ENCODE results near the gene EIF5A. TPM values are rescaled to one million over a fixed set of nuclear protein-coding genes. Genes with fewer than 3 reads are reported as not detected.
A peak's percentile ranks its signal among the peaks of the same experiment; 100 is the strongest.

EIF5A gene
- total RNA-seq, 1 experiment from 2014 or later = 1,139 TPM

DNA sequence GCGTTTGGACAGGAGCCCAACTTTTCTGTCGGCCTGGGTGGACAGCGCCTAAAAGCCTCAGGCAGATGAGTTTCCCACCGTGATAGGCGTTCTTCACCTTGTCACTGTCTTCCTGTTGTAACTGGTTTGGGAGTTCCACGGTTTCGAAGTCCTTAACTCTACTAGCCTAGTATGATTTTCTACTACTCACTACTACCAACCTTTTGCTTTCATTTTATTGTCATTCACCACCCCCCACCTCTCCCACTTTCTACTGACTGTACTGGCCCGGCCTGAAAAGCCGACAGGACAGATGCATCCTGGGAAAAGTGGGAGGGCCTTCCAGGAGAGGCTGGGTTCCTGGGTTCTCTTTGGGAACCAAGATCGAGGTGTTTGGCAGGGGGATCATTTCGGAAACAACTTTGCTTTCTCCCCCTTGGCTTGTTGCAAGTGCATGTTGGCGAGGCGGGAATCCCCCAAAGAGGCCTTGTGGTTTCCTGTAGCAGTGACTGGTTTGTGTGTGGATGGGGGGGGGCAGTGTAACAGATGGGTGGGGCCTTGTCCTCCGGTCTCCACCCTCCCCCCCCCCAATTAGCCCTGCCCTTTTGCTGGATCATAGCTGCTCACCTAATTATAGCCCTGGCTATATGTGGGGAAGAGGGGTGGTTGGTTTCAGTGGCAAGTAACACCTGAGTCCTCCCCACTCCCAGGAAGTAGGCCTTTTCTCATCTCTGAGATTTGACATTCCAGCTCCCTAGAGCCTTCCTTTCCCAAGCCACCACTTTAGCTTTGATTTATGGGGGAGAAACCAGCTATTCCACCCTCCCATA is 1.4 kb downstream of the EIF5A start:
- Histone ChIP-seq H3K79me2 (ENCODE audit: insufficient read depth, low read length) (peaks cover 63% of the 10 kb centered on the region), H3K27ac (ENCODE audit: low read depth, low read length) (peak overlapping the region; percentile 98), H3K9ac (ENCODE audit: low read length) (peak overlapping the region; percentile 99), H3K27me3 (ENCODE audit: insufficient read depth, low read length) (no peaks in the 10 kb centered on the region), H3K9me3 (ENCODE audit: control insufficient read depth in 1 of 2, insufficient read depth in 1 of 2, low read depth in 1 of 2, low read length in 2 of 2) (no peaks in the 10 kb centered on the region), H3K4me1 (ENCODE audit: control insufficient read depth in 1 of 2, insufficient read depth in 2 of 2, low read length in 2 of 2) (peaks cover 28 to 56% of the 10 kb centered on the region in 2 experiments), H3K4me3 (replicated peaks in 1 of 2; ENCODE audit: low read depth in 1 of 2, low read length in 2 of 2) (peak overlapping the region; percentile 90 to 99), H3K9me2 (ENCODE audit: insufficient read depth) (no peaks in the 10 kb centered on the region), H3K4me2 (ENCODE audit: low read length) (peak overlapping the region; percentile 88), H2AFZ (ENCODE audit: low read depth, low read length, poor library complexity, severe bottlenecking) (no peak overlapping the region), H3K36me3 (ENCODE audit: control insufficient read depth in 1 of 2, insufficient read depth in 2 of 2, low read length in 2 of 2) (peaks cover 30 to 46% of the 10 kb centered on the region in 2 experiments), H4K20me1 (ENCODE audit: insufficient read depth) (peaks cover 36% of the 10 kb centered on the region)
- TF ChIP-seq POLR2A (IDR thresholded peaks at IDR 0.05; ENCODE audit: borderline replicate concordance, extremely low read depth, insufficient read depth, insufficient read length) (peak; percentile 62), POLR2AphosphoS5 (IDR thresholded peaks at IDR 0.05; ENCODE audit: low read depth, low read length) (peak; percentile 72), ZFX (IDR thresholded peaks at IDR 0.05) (no peak), SP1 (IDR thresholded peaks at IDR 0.05; ENCODE audit: low read depth) (0 out of 2 replicates have a peak, but pooled peaks have one; percentile 17), FOSL1 (IDR thresholded peaks at IDR 0.05; ENCODE audit: low read depth) (no peak), YY1 (IDR thresholded peaks at IDR 0.05; ENCODE audit: extremely low read depth, insufficient replicate concordance, low read depth, low read length) (peak; percentile 46)
- TF ChIP-seq, protein P1, sequence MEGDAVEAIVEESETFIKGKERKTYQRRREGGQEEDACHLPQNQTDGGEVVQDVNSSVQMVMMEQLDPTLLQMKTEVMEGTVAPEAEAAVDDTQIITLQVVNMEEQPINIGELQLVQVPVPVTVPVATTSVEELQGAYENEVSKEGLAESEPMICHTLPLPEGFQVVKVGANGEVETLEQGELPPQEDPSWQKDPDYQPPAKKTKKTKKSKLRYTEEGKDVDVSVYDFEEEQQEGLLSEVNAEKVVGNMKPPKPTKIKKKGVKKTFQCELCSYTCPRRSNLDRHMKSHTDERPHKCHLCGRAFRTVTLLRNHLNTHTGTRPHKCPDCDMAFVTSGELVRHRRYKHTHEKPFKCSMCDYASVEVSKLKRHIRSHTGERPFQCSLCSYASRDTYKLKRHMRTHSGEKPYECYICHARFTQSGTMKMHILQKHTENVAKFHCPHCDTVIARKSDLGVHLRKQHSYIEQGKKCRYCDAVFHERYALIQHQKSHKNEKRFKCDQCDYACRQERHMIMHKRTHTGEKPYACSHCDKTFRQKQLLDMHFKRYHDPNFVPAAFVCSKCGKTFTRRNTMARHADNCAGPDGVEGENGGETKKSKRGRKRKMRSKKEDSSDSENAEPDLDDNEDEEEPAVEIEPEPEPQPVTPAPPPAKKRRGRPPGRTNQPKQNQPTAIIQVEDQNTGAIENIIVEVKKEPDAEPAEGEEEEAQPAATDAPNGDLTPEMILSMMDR (IDR thresholded peaks at IDR 0.05 in 2 of 3, conservative IDR thresholded peaks at IDR 0.05 in 1 of 3; ENCODE audit: borderline replicate concordance in 1 of 3, insufficient read depth in 1 of 3, low read depth in 2 of 3, low read length in 2 of 3) = no peak
- intact Hi-C loops (cut with micrococcal nuclease) = loop anchor here (5.0 kb wide), 1 partner anchor 57 kb away; the partner anchor contains the start of genes CTDNEP1 and ELP5
- CTCF ChIA-PET = interaction anchor here (0.6 kb wide), 1 partner anchor 57 kb away, joined by 3 read pairs; the partner anchor contains the start of gene CTDNEP1
- BruUV-seq (replicated peaks) = TSS peak; percentile 91
- ATAC-seq = peak; percentile 30
- RAD21 ChIA-PET (ENCODE audit: low non-redundant PET in 1 of 2, low total read pairs in 2 of 2, uncharacterized antibody in 2 of 2, unreplicated experiment in 2 of 2) = no interaction called here
- POLR2A ChIA-PET = interaction anchor here (0.8 to 1.6 kb wide), 4 partner anchors 21 to 95 kb away, joined by 3 to 9 read pairs (median 3); partner anchors contain the start of genes GABARAP, NEURL4 and TMEM256
- DNase-seq (ENCODE audit: low read depth, low spot score) = peak; percentile 72

All from HCT116 (cell line).